OCI-LY3 (cell line): ENCODE data around the gene WTAP.

Experiments used
- H2AFZ ChIP-seq: fragments of 200-600, 300-600 bp; shearing (Covaris generic); 2 replicates; pipeline ENCODE4 v1.6.0; 2014; ENCODE audit warnings: antibody characterized with exemption, low read depth, low read length
- H3K27ac ChIP-seq: fragments of 200-600, 300-600 bp; sonication (generic); 2 replicates; pipeline ENCODE4 v1.5.1; 2014; ENCODE audit warnings: mild to moderate bottlenecking, low read length, moderate library complexity, mixed read lengths
- H3K27me3 ChIP-seq: fragments of 200-600, 300-600 bp; sonication (generic); 2 replicates; pipeline ENCODE4 v1.6.1; 2014; ENCODE audit warnings: low read depth, low read length, mixed read lengths
- H3K36me3 ChIP-seq: fragments of 200-600, 300-600 bp; sonication (generic); replicated peaks from 2 replicates; pipeline ENCODE3; 2014; ENCODE audit warnings: low read depth, low read length, mixed read lengths
- H3K4me1 ChIP-seq: fragments of 300-600, 200-600 bp; sonication (generic); 2 replicates; pipeline ENCODE4 v1.6.1; 2014; ENCODE audit warnings: low read length, mixed read lengths
- H3K4me2 ChIP-seq: fragments of 200-600, 300-600 bp; sonication (generic); 2 replicates; pipeline ENCODE4 v1.6.1; 2014; ENCODE audit warnings: low read length, mixed read lengths
- H3K4me3 ChIP-seq: fragments of 300-600, 200-600 bp; sonication (generic); 2 replicates; pipeline ENCODE4 v1.5.1; 2014; ENCODE audit warnings: antibody characterized with exemption, mild to moderate bottlenecking, low read length, moderate library complexity
- H3K79me2 ChIP-seq: fragments of 300-600, 200-600 bp; shearing (Covaris generic); 2 replicates; pipeline ENCODE4 v1.6.1; 2014; ENCODE audit warnings: mild to moderate bottlenecking, low read length, mixed read lengths
- H3K9ac ChIP-seq: fragments of 300-600, 200-600 bp; shearing (Covaris generic); 2 replicates; pipeline ENCODE4 v1.6.0; 2014; ENCODE audit warnings: mild to moderate bottlenecking, low read length, moderate library complexity
- H3K9me3 ChIP-seq: fragments of 200-600, 300-600 bp; shearing (Covaris generic); 2 replicates; pipeline ENCODE4 v1.6.1; 2014; ENCODE audit warnings: low read length, mixed read lengths; ENCODE audit not compliant: insufficient read depth
- H4K20me1 ChIP-seq: fragments of 200-600, 300-600 bp; sonication (generic); 2 replicates; pipeline ENCODE4 v1.6.1; 2016; ENCODE audit warnings: low read length, mixed read lengths; ENCODE audit not compliant: insufficient read depth
- EZH2phosphoT487 ChIP-seq: fragments of 200-600 bp; shearing (Covaris generic); IDR thresholded peaks from 2 replicates; pipeline ENCODE4 v1.6.1; 2018; ENCODE audit warnings: antibody characterized with exemption, mixed run types, low read depth
- TF ChIP-seq, protein P1 (sequence below): fragments of 200-600, 300-600 bp; sonication (generic); IDR thresholded peaks from 2 replicates; pipeline ENCODE4 v1.5.1; 2014; ENCODE audit warnings: antibody characterized with exemption, low read length, low read depth

WTAP gene

DNA sequence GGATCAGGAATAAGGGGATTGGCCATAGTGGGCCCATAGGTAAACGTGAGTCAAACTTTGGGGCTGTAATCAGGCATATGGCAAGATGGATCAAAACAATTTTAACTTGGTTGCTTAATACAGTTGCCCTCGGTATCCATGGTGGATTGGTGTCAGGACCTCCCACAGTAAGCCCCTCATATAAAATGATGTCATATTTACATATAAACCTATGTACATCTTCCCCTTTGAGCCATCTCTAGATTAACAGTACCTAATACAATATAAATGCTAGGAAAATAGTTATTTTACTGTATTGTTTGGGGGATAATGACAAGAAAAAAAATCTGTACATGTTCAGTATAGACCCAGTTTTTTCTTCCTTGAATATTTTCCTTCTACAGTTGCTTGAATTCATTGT is 27.1 kb downstream of the WTAP start:
- TF ChIP-seq EZH2phosphoT487 = no peak
- TF ChIP-seq, protein P1, sequence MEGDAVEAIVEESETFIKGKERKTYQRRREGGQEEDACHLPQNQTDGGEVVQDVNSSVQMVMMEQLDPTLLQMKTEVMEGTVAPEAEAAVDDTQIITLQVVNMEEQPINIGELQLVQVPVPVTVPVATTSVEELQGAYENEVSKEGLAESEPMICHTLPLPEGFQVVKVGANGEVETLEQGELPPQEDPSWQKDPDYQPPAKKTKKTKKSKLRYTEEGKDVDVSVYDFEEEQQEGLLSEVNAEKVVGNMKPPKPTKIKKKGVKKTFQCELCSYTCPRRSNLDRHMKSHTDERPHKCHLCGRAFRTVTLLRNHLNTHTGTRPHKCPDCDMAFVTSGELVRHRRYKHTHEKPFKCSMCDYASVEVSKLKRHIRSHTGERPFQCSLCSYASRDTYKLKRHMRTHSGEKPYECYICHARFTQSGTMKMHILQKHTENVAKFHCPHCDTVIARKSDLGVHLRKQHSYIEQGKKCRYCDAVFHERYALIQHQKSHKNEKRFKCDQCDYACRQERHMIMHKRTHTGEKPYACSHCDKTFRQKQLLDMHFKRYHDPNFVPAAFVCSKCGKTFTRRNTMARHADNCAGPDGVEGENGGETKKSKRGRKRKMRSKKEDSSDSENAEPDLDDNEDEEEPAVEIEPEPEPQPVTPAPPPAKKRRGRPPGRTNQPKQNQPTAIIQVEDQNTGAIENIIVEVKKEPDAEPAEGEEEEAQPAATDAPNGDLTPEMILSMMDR = no peak
- no peaks in the 10 kb centered on the region for H3K9me3 ChIP-seq
- H2AFZ ChIP-seq = no peak overlapping the region
- H3K4me2 ChIP-seq = no peak overlapping the region
- peaks cover 15% of the 10 kb centered on the region; the same call in 1 of the 2 replicates for H3K79me2 ChIP-seq
- H3K4me1 ChIP-seq = no peaks in the 10 kb centered on the region
- H3K27ac ChIP-seq = no peak overlapping the region
- H3K27me3 ChIP-seq = no peaks in the 10 kb centered on the region
- H3K9ac ChIP-seq = no peak overlapping the region
- no peak overlapping the region for H3K4me3 ChIP-seq
- H3K36me3 ChIP-seq = peaks cover 41% of the 10 kb centered on the region
- H4K20me1 ChIP-seq = no peaks in the 10 kb centered on the region

GRCh38 chr6:159754959-159755914 is 27.9 kb downstream of the WTAP start:
- Histone ChIP-seq H3K9me3 (no peaks in the 10 kb centered on the region), H3K4me2 (no peak overlapping the region), H3K36me3 (peaks cover 41% of the 10 kb centered on the region), H3K27ac (no peak overlapping the region), H3K4me3 (no peak overlapping the region), H4K20me1 (no peaks in the 10 kb centered on the region), H2AFZ (no peak overlapping the region), H3K27me3 (no peaks in the 10 kb centered on the region), H3K79me2 (peaks cover 15% of the 10 kb centered on the region; the same call in 1 of the 2 replicates), H3K9ac (no peak overlapping the region), H3K4me1 (no peaks in the 10 kb centered on the region)
- no peak for TF ChIP-seq EZH2phosphoT487

DNA sequence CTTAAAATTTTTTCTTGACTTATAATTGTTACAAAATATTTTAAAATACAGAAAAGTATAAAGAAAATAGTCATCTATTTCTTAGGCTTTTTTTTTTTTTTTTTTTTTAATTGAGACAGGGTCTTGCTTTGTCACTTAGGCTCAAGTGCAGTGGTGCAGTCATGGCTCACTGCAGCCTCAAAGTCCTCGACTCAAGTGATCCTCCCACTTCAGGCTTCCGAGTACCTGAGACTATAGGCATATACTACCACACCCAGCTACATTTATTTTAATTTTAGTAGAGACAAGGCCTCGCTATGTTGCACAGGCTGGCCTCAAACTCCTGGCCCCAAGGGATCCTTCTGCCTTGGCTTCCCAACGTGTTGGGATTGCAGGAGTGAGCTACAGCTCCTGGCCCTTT is 29.2 kb downstream of the WTAP start:
- Histone ChIP-seq H3K79me2 (peaks cover 24% of the 10 kb centered on the region), H3K4me3 (no peak overlapping the region), H4K20me1 (no peaks in the 10 kb centered on the region), H2AFZ (no peak overlapping the region), H3K4me2 (no peak overlapping the region), H3K27ac (no peak overlapping the region), H3K9me3 (no peaks in the 10 kb centered on the region), H3K4me1 (peaks cover 8% of the 10 kb centered on the region), H3K27me3 (no peaks in the 10 kb centered on the region), H3K36me3 (peaks cover 46% of the 10 kb centered on the region), H3K9ac (no peak overlapping the region)
- no peak for TF ChIP-seq EZH2phosphoT487
- TF ChIP-seq, protein P1 = no peak

DNA sequence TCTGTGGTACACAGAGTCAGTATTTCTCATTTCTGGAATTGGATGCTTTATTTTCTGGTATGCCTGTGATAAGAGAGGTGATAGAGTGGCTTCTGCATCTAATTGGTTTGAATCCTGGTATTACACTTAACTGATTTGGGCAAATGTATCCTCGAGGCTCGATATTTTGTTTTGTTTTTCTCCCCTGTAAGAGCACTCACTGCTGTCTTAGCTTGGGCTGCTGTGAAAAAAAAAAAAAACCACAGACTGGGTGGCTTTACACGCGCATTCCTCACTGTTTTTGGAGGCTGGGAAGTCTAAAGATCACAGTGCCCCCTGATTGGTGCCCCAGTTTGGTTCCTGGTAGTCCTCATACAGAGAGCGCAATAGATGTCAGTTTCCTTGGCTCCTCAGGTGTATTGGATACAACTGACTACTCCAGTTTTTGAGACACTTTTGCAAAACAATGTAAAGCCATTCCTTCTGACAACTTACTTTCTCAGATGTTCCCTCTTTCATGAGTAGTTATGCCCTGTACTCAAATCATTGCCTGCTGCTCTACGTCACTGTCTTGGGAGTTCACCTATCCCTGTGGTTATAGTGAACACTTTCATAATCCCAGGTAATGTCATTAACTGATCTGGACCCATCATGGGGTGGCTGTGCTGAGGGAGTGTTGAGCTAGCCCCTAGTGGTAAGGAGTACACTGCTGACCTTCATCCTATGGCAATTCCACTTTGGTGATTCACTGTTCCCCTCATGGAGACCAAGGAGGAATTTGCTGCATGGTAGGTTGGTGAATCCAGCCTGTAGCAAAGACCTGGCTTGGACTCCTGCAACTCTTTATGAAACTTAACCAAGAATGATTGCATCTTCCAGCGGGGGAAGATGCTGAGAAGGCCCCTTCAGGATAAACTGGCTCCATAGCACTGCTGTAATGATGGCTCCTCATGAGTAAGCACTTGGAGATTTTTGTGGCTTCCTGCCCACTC is 31.0 kb downstream of the WTAP start:
- Histone ChIP-seq H4K20me1 (no peaks in the 10 kb centered on the region), H3K4me2 (no peak overlapping the region), H3K36me3 (peaks cover 43% of the 10 kb centered on the region), H3K9me3 (no peaks in the 10 kb centered on the region), H2AFZ (no peak overlapping the region), H3K9ac (no peak overlapping the region), H3K4me1 (peaks cover 12% of the 10 kb centered on the region), H3K27me3 (no peaks in the 10 kb centered on the region), H3K4me3 (no peak overlapping the region), H3K79me2 (peaks cover 34% of the 10 kb centered on the region), H3K27ac (no peak overlapping the region)
- TF ChIP-seq, protein P1 = no peak
- no peak for TF ChIP-seq EZH2phosphoT487
